GM12801 (cell line): Measurements from ENCODE around the gene LHPP.

Source experiments
- CTCF ChIP-seq: IDR thresholded peaks from one replicate; pipeline ENCODE4 v1.5.1; 2011; ENCODE audit warnings: control low read depth; ENCODE audit not compliant: insufficient read length; ENCODE audit errors: extremely low read depth

The LHPP gene

DNA sequence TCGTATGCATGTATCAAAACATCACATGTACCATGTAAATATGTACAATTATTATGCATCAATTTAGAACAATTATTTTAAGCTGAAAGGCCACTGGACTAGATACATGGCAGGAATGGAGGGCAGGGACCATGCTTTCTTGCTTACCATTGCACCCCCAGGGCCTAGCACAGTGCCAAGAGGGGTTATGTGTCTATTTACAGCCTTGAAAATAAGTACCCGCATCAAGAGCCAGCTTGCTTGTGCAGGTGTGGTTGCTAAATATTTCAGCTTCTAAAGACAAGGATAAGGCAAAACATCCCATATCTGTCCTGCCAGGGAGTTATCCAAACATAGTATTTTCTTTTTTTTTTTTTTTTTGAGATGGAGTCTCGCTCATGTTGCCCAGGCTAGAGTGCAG lies 28.2 kb upstream of the LHPP start:
- no peak for TF ChIP-seq CTCF

DNA sequence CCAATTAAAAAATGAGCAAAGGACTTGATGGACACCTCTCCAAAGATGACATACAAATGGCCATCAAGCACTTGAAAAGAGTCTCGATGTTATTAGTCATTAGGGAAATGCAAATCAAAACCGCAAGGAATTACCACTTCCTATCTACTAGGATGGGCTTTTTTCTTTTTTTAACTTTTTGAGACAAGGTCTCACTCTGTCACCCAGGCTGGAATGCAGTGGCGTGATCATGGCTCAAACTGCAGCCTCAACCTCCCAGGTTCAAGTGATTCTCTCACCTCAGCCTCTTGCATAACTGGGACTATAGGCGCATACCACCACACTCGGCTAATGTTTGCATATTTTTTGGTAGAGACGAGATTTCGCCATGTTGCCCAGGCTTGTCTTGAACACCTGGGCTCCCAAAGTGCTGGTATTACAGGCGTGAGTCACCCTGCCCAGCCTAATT lies 25.4 kb upstream of the LHPP start:
- TF ChIP-seq CTCF, result no peak

GRCh38 chr10:124446830-124447750 lies 14.5 kb upstream of the LHPP start:
- TF ChIP-seq CTCF, result no peak

DNA sequence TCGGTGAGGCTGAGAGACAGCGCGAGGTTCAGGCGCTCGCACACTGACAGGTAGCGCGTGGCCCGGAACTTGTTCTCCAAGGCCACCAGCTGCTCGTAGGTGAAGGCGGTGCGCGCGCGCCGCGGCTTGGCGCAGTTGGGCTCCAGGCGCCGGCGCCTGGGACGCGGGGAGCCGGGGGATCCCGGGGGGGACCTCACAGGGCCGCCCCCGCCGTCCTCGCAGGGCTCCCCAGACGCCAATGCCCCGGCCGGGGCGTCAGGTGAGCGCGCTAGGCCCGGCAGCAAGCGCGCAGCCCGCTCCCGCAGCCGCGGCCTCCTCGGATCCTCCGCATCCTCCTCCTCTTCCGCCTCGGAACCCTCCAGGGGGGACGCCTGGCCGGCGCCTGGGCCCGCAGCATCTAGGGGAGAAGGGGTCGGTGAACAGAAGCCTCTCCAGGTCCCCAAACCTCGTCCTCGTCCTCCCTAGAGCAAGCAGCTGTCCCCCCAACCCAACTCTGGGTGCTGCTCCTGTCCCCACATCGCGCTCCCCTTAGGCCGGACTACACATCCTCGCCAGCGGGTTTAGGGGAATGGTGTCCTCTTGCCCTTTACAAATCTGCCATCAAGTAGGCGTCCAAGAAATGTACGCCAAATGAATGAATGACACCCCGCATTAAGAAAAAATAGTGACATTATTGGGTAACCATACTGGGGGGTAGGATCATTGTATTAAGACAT lies 13.7 kb upstream of the LHPP start:
- TF ChIP-seq CTCF, result no peak

DNA sequence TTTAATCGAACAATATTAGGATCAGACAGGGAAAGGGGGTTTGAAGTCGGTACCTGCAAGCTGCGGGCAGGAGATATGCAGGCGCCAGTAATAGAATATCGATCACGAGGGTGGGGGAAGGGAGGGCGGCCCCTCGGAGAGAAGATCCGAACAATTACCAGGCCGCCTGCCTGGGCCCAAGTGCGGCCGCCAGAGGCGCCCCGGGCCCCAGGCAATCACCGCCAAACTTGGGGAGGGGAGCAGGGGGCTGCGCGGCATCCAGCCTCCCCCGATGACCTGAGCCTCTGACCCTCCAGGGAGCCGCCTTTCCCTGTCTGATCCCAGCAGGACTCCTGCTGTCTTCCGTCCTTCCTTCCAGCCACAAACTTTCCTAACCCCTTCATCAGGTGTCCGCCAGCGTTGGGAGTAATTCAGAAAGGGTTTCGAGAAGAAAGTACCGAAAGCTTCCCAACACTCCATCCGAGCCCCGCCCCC lies 12.9 kb upstream of the LHPP start:
- TF ChIP-seq CTCF, result no peak

- no peak for TF ChIP-seq CTCF
Measured at GRCh38 chr10:124449170-124450011, 12.2 kb upstream of the LHPP start.
